Stimulated activated CD8-positive, alpha-beta memory T cell treated with anti-CD3 and anti-CD28 coated beads, Interleukin-15, amount 100 ng/mL, for 4 hours (primary cell): ENCODE data around the gene THAP2.
A peak's percentile ranks its signal among the peaks of the same experiment; 100 is the strongest.
"Not testable (repeated sequence)": the region's sequence is repeated elsewhere in the genome, so short reads cannot be mapped to it uniquely, and the experiment has no call there.

Experiments
- DNase-seq, 2 donors: peaks; one replicate each; pipeline ENCODE4 v3.0.0-alpha.2; 2020; ENCODE audit warnings: low read depth in 2 of 2

THAP2 gene

GRCh38 chr12:71662849-71663560 is 1.1 kb upstream of the THAP2 start:
- peak; percentile 46 to 60 for DNase-seq

GRCh38 chr12:71664411-71665089 is 449 bp downstream of the THAP2 start:
- DNase-seq: no peak

GRCh38 chr12:71665090-71665463 is 976 bp downstream of the THAP2 start:
- DNase-seq: no peak

GRCh38 chr12:71666259-71666658 is 2.2 kb downstream of the THAP2 start:
- no peak for DNase-seq

- DNase-seq: no peak
Measured at GRCh38 chr12:71671311-71671710, 7.2 kb downstream of the THAP2 start.

GRCh38 chr12:71671816-71672215 is 7.7 kb downstream of the THAP2 start:
- DNase-seq: no peak

GRCh38 chr12:71682466-71682865 is 18.4 kb downstream of the THAP2 start:
- DNase-seq: no peak

GRCh38 chr12:71683633-71684032 is 19.5 kb downstream of the THAP2 start:
- no peak for DNase-seq

GRCh38 chr12:71684081-71684480 is 20.0 kb downstream of the THAP2 start:
- DNase-seq: no peak

- no peak for DNase-seq
Measured at GRCh38 chr12:71685312-71685906, 21.3 kb downstream of the THAP2 start.

GRCh38 chr12:71685914-71686657 is 22.0 kb downstream of the THAP2 start, which contains the start of gene TMEM19:
TSS of gene TMEM19 (plus strand) at chr12:71686082. CDS start at chr12:71686681, 599 bp downstream.
- DNase-seq: peak; percentile 59 to 71

GRCh38 chr12:71686658-71687025 is 22.5 kb downstream of the THAP2 start:
- no peak for DNase-seq

GRCh38 chr12:71687172-71687571 is 23.1 kb downstream of the THAP2 start:
- not testable (repeated sequence) for DNase-seq

- DNase-seq: no peak
Measured at GRCh38 chr12:71688961-71689570, 25.0 kb downstream of the THAP2 start.

- DNase-seq: no peak
Measured at GRCh38 chr12:71691504-71692129, 27.5 kb downstream of the THAP2 start.

- no peak for DNase-seq
Measured at GRCh38 chr12:71693126-71693525, 29.0 kb downstream of the THAP2 start.

- DNase-seq: not testable (repeated sequence)
Measured at GRCh38 chr12:71693651-71694050, 29.6 kb downstream of the THAP2 start.

GRCh38 chr12:71694099-71694820 is 30.2 kb downstream of the THAP2 start:
- DNase-seq: no peak

GRCh38 chr12:71695782-71696181 is 31.7 kb downstream of the THAP2 start:
- DNase-seq: no peak

- DNase-seq: not testable (repeated sequence)
Measured at GRCh38 chr12:71702181-71702580, 38.1 kb downstream of the THAP2 start.

GRCh38 chr12:71702590-71702989 is 38.5 kb downstream of the THAP2 start:
- DNase-seq: no peak
